NCI-H128 (cell line): ENCODE results near the gene CD4.
"Not testable (repeated sequence)": the region's sequence is repeated elsewhere in the genome, so short reads cannot be mapped to it uniquely, and the experiment has no call there.

Experiments used
- DNase-seq: peaks from one replicate; lab custom pipeline; 2025; ENCODE audit not compliant: unreplicated experiment; lab: John Stamatoyannopoulos, UW

CD4 gene

GRCh38 chr12:6866163-6866919, 77.0 kb downstream of the CD4 start:
- no peak for DNase-seq

- DNase-seq, result no peak
These were observed 77.6 kb downstream of the CD4 start for GRCh38 chr12:6866920-6867412.

- DNase-seq, result peak; percentile 59
These were observed 78.3 kb downstream of the CD4 start, which contains the start of gene TPI1 for GRCh38 chr12:6867413-6868210. Gene TPI1, plus strand, starts transcription at chr12:6867531. Its CDS starts 36 bp downstream, at chr12:6867567.

GRCh38 chr12:6868211-6869048, 79.1 kb downstream of the CD4 start:
- no peak for DNase-seq

- DNase-seq, result peak; percentile 70
These were observed 80.0 kb downstream of the CD4 start for GRCh38 chr12:6869049-6870021.

- DNase-seq, result not testable (repeated sequence)
These were observed 81.0 kb downstream of the CD4 start for GRCh38 chr12:6870304-6870703.
